Choroid plexus epithelial cell (primary cell): ENCODE measurements around the gene ELL.
A peak's percentile ranks its signal among the peaks of the same experiment; 100 is the strongest.

ENCODE experiments used
- DNase-seq: peaks from one replicate; pipeline ENCODE4 v3.0.0-alpha.2; 2010; ENCODE audit warnings: low read depth
- H3K4me3 ChIP-seq: 2 replicates; pipeline ENCODE4 v1.5.1; 2011; ENCODE audit warnings: low read depth, mild to moderate bottlenecking, control low read depth, low read length, moderate library complexity
- CTCF ChIP-seq: conservative IDR thresholded peaks from 2 replicates; pipeline ENCODE4 v1.5.1; 2011; ENCODE audit warnings: low read depth, mild to moderate bottlenecking, control low read depth, inconsistent platforms, low read length, moderate library complexity

Gene ELL

GRCh38 chr19:18453269-18454024 is 68.4 kb downstream of the ELL start:
- no peak overlapping the region for H3K4me3 ChIP-seq
- no peak for TF ChIP-seq CTCF

GRCh38 chr19:18452386-18452785 is 69.5 kb downstream of the ELL start:
- no peak for TF ChIP-seq CTCF
- DNase-seq: no peak
- H3K4me3 ChIP-seq: no peak overlapping the region

More at GRCh38 chr19:18453269-18454024, 68.4 kb downstream of the ELL start:
- DNase-seq: no peak

- peak; percentile 92 for TF ChIP-seq CTCF
- H3K4me3 ChIP-seq: no peak overlapping the region
- peak; percentile 80 for DNase-seq
These were observed 70.7 kb downstream of the ELL start for GRCh38 chr19:18450931-18451836.

GRCh38 chr19:18450021-18450930 is 71.6 kb downstream of the ELL start:
- DNase-seq: no peak
- H3K4me3 ChIP-seq: no peak overlapping the region
- TF ChIP-seq CTCF: no peak

GRCh38 chr19:18449552-18449951 is 72.3 kb downstream of the ELL start:
- TF ChIP-seq CTCF: no peak
- no peak for DNase-seq
- H3K4me3 ChIP-seq: no peak overlapping the region

- no peak overlapping the region for H3K4me3 ChIP-seq
- no peak for DNase-seq
- TF ChIP-seq CTCF: no peak
These were observed 75.0 kb downstream of the ELL start for GRCh38 chr19:18446811-18447359.
